Measurements from ENCODE around the gene PMPCA. TPM values are rescaled to one million over a fixed set of nuclear protein-coding genes. Genes with fewer than 3 reads are reported as not detected.

The PMPCA gene
- total RNA-seq, 4 donors from 2014 or later: 14.8 to 33.3 (median 29.8) TPM

DNA sequence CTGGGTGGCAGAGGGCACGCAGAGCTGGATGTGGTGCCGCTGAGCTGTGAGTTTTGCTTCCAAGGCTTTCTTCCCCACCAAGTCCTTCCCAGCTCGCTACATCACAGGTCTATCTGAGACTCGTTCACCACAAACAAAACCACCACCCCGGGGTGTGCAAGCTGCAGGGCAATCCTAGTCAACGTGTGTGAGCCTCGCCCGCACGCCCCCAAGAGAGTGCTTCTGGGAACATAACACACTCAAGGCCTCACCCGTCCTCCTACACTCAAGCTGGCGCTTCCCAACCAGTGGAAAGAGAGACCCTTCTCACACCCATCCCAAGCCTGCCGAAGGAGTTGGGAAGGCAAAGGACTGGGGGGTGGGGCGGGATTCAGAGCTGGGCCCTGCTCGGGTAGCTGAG is 21.1 kb upstream of the PMPCA start:
- TF ChIP-seq, protein P1, sequence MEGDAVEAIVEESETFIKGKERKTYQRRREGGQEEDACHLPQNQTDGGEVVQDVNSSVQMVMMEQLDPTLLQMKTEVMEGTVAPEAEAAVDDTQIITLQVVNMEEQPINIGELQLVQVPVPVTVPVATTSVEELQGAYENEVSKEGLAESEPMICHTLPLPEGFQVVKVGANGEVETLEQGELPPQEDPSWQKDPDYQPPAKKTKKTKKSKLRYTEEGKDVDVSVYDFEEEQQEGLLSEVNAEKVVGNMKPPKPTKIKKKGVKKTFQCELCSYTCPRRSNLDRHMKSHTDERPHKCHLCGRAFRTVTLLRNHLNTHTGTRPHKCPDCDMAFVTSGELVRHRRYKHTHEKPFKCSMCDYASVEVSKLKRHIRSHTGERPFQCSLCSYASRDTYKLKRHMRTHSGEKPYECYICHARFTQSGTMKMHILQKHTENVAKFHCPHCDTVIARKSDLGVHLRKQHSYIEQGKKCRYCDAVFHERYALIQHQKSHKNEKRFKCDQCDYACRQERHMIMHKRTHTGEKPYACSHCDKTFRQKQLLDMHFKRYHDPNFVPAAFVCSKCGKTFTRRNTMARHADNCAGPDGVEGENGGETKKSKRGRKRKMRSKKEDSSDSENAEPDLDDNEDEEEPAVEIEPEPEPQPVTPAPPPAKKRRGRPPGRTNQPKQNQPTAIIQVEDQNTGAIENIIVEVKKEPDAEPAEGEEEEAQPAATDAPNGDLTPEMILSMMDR (IDR thresholded peaks at IDR 0.05; ENCODE audit: low read depth): no peak

DNA sequence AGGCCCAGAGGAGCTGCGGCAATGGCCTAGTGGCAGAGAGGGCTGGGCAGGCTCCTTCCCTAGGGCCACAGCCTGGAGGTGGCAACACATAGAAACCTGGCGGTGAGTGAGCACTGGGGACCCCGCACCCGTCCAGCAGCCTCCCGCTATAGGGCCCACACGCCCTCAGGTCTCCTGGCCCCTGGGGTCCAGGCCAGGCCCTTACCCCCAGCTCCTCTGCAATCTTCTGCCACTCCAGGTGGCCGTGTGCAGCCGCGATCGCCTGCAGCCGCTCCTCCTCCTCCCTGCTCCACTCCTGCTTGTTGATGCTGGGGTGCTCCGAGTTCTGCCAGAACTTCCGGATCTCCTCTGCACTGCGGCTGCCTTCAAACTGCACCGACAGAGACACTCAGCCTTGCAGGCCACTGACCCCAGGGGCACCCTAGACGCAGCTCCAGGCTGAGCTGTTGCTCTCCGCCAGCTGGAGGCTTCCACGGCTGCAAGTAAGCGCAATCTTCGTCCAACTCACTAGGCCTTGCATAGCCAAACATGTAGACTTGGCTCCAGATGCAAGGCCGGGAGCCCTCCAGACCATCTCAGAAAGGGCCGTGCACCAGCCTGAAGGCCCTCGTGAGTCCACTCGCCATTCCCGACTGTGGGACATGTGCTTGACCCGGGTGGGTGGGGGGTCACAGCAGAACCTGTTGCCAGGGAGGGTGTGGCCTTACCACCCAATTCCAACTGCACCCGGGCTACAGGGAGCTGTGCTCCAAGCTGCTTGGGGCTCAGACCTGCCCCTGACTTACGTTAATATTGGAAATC is 18.5 kb upstream of the PMPCA start:
- TF ChIP-seq, protein P1 (IDR thresholded peaks at IDR 0.05; ENCODE audit: low read depth): no peak

DNA sequence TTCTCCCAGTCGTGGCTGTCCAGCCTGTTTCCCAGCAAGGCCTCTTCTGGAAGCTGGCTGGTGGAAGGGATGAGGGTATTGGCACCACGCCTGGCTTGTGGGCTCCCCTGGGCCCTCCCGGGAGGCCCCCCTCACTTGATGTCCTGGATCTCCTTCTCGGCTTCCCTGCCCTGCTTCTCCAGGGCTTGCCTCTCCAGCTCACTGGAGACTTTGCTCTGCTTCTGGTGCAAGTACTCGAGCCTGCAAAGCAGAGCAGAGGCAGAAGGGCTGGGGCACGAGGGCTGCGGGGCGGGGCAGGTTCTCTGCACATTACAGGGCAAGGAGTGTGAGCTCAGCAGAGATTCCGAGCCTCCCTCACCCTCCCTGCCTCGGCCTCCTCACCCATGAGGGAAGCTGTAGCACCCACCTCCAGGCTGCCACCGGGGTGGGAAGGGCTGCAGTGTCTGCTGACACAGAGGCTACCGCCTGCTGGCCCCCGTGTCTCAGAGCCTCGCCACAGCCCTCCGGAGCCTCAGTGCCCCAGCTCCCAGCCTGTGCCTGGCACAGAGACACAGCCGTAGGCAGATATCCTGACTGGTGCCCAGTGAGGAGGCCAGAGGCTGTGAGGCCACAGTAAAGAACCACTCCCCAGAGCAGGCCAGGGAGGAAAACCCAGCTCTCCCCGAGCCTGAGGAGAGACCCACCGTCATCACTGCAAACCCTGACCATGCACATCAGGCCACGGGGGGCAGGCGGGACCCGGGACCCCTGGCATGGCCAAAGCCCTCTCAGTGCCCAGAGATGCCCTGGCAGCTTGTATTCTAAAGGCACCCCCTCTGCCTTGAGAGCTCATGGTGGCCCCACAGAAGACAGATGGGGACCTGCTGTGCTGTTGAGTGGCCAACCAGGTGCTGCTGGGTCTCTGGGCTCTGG is 17.7 kb upstream of the PMPCA start:
- TF ChIP-seq, protein P1 (IDR thresholded peaks at IDR 0.05; ENCODE audit: low read depth): no peak

DNA sequence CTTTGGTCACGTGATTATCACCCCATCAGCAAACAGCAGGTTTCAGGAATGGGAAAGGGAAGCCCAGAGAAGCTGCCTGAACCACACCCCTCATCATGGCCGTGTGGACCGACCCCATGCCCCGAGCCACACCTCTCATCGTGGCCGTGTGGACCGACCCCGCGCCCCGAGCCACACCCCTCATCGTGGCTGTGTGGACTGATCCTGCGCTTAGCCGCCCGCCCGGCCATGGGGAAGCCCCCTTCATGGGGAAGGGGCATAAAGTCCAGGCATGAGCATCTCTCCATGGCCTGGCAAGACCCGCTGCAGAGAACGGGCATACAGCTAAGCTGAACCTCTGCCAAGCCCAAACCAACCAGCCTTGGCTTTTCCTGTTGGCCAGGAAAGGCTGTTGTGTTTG is 16.9 kb upstream of the PMPCA start:
- TF ChIP-seq, protein P1 (IDR thresholded peaks at IDR 0.05; ENCODE audit: low read depth): no peak

DNA sequence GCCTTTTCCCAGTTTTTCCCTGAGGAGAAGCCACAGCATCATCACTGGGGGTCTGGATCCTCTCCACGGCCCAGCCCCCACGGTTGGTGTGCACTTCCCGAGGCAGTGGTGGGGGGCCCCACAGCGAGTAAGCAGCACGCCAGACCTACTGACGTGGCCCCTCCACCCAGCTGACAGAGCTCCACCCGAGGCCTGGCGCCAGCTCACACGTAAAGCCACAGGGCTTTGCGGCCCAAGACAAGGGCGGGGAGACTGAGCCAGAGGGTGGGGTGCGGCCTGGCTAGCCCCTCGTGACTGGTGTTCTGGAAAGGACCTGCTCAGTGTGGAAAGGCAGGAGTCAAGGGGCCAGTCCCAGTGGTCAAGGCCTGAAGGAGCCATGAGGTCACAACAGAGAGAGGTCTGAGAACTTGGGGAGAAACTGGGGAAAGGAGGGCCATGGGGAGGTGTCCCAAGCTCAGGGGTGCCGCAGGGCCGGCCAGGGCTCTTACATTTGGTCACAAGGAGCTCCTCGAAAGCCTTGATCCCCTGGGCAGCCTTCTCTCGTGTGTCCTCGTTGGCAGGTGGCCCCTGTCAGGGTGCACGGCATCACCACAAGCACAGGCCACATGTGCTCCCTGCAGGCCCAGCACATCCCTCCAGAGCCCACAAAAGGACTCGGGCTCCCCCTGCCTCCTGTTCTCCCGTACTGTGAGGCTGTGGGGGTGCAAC is 16.0 kb upstream of the PMPCA start:
- TF ChIP-seq, protein P1 (IDR thresholded peaks at IDR 0.05; ENCODE audit: low read depth): no peak

DNA sequence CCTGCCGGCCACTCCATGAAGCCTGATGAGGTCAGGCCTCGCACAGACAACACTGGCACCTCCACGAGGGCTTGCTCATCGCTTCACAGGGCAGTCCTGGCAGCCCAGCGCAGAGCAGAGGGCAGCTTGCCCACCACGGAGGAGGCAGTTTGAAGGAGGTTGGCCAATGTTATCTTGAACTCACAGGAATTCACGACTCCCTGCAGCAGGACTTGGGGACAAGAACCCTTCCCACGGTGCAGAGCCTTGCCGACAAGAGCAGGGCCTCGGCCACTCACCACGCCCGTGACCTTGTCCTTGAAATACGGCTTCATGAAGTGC is 15.5 kb upstream of the PMPCA start:
- TF ChIP-seq, protein P1 (IDR thresholded peaks at IDR 0.05; ENCODE audit: low read depth): no peak

All from subcutaneous adipose tissue (tissue), 4 donors.